Effector memory CD4-positive, alpha-beta T cell (primary cell): Measurements from ENCODE around the gene IMMP2L.
"Not testable (repeated sequence)": the region's sequence is repeated elsewhere in the genome, so short reads cannot be mapped to it uniquely, and the experiment has no call there.

Experiments used
- DNase-seq, 3 donors: peaks; one replicate each; pipeline ENCODE4 v3.0.0-alpha.2; 2020
- H3K27ac ChIP-seq: 2 replicates; pipeline ENCODE4 v1.7.0; 2013; ENCODE audit warnings: mild to moderate bottlenecking, low read length, moderate library complexity; ENCODE audit not compliant: insufficient read depth, poor library complexity, severe bottlenecking
- H3K27me3 ChIP-seq: replicated peaks from 2 replicates; pipeline ENCODE4 v1.7.0; 2013; ENCODE audit warnings: mild to moderate bottlenecking, low read length; ENCODE audit not compliant: insufficient read depth, control insufficient read depth, poor library complexity, severe bottlenecking
- H3K36me3 ChIP-seq: 2 replicates; pipeline ENCODE4 v1.7.0; 2013; ENCODE audit warnings: mild to moderate bottlenecking, low read length, moderate library complexity; ENCODE audit not compliant: control insufficient read depth, insufficient read depth
- H3K4me1 ChIP-seq: 2 replicates; pipeline ENCODE4 v1.7.0; 2013; ENCODE audit warnings: low read length, mild to moderate bottlenecking; ENCODE audit not compliant: control insufficient read depth, insufficient read depth, poor library complexity, severe bottlenecking
- H3K4me3 ChIP-seq: 2 replicates; pipeline ENCODE4 v1.7.0; 2013; ENCODE audit warnings: low read length, low read depth, mild to moderate bottlenecking; ENCODE audit not compliant: insufficient read depth, poor library complexity, severe bottlenecking
- H3K9me3 ChIP-seq: 2 replicates; pipeline ENCODE4 v1.7.0; 2013; ENCODE audit warnings: mild to moderate bottlenecking, low read length, moderate library complexity; ENCODE audit not compliant: control insufficient read depth

Gene IMMP2L

DNA sequence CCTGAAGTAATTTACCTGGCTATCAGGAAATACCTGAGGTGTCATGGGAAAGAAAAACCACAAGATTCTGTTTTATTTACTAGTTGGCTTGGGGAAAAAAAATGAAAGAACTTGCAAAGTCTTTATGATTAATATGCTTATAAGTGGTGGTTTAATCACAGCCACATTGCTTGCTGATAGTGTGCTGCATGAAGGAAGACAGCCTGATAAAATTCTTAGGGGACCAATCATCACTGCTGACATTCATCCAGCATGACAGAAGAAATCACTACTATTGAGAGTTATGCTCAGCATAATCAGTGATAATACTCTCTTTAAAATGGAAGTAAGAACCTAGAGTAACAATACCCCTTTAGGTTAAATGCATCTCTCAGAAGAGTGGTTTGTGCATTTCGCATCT lies 621.5 kb downstream of the IMMP2L start:
- no peak for DNase-seq
- H3K4me3 ChIP-seq, result no peak overlapping the region
- no peaks in the 10 kb centered on the region for H3K36me3 ChIP-seq
- H3K4me1 ChIP-seq, result no peaks in the 10 kb centered on the region
- H3K27ac ChIP-seq, result no peak overlapping the region
- no peaks in the 10 kb centered on the region for H3K9me3 ChIP-seq
- H3K27me3 ChIP-seq, result no peaks in the 10 kb centered on the region

DNA sequence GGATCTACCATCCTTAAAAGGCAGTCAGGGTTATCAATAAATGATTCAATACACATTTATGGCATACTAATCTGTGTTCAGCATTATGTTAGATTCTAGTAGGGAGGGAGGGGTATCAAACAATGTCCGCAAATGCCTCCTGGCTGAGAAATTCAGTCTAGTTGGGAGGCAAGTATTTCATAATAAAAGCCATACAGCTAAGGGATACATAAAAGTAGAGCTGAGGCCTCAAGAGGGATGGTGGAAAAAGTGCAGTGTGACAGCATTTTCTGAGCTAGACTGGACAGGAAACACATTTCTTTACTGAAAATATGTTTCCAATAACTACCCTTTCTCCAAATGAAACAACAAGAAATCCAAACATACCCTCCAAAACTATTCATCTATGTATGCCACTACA lies 624.1 kb downstream of the IMMP2L start:
- no peaks in the 10 kb centered on the region for H3K36me3 ChIP-seq
- no peak overlapping the region for H3K4me3 ChIP-seq
- H3K4me1 ChIP-seq, result no peaks in the 10 kb centered on the region
- no peak for DNase-seq
- no peaks in the 10 kb centered on the region for H3K27me3 ChIP-seq
- H3K27ac ChIP-seq, result no peak overlapping the region
- no peaks in the 10 kb centered on the region for H3K9me3 ChIP-seq

DNA sequence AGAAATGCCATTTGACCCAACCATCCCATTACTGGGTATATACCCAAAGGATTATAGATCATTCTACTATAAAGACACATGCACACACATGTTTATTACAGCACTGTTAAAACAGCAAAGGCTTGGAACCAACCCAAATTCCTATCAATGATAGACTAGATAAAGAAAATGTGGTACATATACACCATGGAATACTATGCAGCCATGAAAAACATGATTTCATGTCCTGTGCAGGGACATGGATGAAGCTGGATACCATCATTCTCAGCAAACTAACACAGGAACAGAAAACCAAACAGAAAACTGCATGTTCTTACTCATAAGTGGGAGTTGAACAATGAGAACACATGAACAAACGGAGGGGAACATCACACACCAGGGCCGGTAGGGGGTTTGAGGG lies 625.6 kb downstream of the IMMP2L start:
- not testable (repeated sequence) for H3K27ac ChIP-seq, H3K27me3 ChIP-seq, H3K4me3 ChIP-seq, DNase-seq, H3K4me1 ChIP-seq, H3K36me3 ChIP-seq, H3K9me3 ChIP-seq

DNA sequence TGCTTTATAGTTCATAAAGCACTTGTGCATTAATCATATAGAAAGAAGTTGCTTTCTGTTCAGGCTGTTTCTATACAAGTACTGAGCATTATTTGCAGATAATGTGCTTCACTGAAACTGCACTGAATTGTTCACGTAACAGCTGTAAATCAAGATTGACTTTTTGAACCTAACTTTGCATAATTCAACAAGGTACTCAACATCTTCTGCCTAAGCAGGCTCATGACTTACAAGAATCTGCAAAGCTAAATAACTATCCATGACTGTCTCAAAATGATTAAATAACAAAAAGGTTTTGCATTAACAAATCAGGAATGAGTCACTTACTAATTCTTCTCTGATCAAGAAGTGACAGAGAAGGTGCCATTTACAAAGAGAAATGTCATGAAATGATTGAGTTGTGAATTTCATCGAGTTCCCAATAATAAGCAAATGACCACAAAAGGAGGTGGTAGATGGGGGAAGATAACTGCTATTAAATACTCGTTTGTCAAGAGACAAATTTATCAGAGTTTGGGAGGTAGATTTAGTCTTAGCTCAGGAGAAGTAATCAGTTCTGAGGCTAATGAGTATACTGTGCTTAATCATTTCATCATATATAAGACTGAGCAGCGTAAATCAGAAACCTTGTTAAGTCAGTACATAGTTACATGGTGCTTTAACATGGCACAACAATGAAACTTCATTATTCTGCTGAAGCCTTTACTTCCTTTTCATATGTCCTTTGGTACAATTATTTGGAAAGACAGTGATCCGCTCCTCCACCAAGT lies 632.6 kb downstream of the IMMP2L start:
- H3K27ac ChIP-seq, result no peak overlapping the region
- no peak for DNase-seq
- H3K4me3 ChIP-seq, result no peak overlapping the region
- H3K36me3 ChIP-seq, result no peaks in the 10 kb centered on the region
- H3K9me3 ChIP-seq, result no peaks in the 10 kb centered on the region
- H3K27me3 ChIP-seq, result no peaks in the 10 kb centered on the region
- no peaks in the 10 kb centered on the region for H3K4me1 ChIP-seq

DNA sequence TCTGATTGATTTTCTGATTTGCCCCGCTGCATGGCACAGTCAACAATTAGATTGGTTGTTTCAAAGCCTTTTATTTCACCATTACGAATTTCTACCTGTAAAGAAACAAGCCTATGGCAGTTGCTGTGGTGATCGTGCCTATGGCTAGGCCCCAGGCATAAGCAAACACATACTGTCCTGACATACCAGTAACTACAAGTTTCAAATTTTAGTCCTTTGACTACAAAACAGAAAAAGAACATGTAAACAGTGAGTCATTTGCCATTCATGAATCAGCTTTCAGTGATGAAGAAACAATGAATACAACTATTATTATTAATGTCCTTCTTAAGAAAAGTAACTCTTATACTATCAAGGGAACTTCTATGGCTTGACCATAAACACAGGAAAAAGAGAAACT lies 639.4 kb downstream of the IMMP2L start:
- no peaks in the 10 kb centered on the region for H3K9me3 ChIP-seq
- DNase-seq, result no peak
- no peaks in the 10 kb centered on the region for H3K27me3 ChIP-seq
- H3K27ac ChIP-seq, result no peak overlapping the region
- no peaks in the 10 kb centered on the region for H3K4me1 ChIP-seq
- no peaks in the 10 kb centered on the region for H3K36me3 ChIP-seq
- no peak overlapping the region for H3K4me3 ChIP-seq

DNA sequence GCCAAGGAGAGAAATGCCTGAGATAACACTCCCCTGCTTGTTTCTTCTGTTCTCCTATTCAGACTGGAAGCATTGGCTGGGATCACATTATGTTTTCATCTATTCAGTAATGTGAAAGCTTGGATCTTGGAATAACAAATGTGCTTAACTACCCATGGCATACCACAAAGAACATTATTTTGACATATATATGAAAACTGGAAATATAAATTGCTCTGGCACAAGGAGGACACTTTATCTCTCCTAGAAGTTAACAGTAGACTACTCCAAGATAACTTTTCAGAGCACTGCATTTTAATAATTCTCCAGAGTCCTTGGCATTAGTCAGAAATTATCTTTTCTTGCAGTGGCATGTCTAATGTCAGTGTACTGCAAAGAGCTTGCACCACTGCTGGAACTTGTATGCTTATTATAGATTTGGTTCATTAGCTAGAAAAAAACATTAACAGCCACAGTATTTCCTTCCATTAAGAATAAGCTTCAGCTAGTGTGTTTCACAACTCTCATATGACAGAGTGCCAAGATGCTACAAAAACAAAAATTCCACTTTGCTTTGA lies 640.6 kb downstream of the IMMP2L start:
- Histone ChIP-seq H3K4me3 (no peak overlapping the region), H3K9me3 (no peaks in the 10 kb centered on the region), H3K27ac (no peak overlapping the region), H3K36me3 (no peaks in the 10 kb centered on the region), H3K27me3 (no peaks in the 10 kb centered on the region), H3K4me1 (no peaks in the 10 kb centered on the region)
- DNase-seq, result no peak

DNA sequence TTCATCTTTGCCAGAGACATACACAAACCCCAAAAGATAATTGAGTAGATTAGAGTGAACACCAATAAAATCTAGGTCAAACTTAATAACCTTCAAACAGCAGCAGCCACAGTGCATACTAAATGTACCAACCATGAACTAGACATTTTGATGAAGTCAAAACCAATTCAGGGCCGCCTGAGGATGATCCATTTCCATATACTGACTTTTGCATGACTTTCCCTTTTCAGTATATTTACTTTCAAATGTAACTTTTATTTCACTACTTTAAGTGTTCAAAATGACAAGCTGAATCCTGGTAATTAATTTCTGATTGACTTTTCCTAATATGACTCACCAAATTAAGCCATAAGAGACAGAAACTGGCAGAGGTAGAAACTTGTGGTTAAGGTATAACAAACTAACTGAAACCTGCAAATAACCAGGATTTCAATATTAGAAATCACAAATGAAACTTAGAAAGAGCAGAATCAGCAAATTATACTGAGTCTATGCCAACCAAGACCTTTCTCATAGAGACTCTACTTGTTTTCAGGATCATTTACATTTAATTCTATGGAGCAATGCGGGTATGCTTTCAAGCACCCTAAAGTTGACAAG lies 643.2 kb downstream of the IMMP2L start:
- H3K9me3 ChIP-seq, result no peaks in the 10 kb centered on the region
- no peak for DNase-seq
- H3K27ac ChIP-seq, result no peak overlapping the region
- H3K27me3 ChIP-seq, result no peaks in the 10 kb centered on the region
- no peaks in the 10 kb centered on the region for H3K4me1 ChIP-seq
- no peaks in the 10 kb centered on the region for H3K36me3 ChIP-seq
- no peak overlapping the region for H3K4me3 ChIP-seq

DNA sequence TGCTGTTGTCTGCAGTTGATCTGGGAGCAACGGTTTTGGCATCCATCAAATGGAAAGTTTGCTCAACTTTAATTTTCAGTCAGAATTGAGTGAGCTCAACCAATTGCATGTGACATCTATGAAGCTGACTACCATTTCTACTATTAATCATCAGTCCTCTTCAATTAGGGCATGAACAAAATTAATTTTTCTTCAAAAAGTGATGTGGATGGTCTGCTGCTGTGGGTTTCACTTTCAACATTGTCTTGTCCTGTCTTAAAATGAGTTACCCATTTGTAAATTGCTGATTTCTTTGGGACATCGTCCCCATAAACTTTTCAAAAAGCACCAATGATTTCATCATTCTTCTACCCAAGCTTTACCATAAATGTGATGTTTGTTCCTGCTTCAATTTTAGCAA lies 648.0 kb downstream of the IMMP2L start:
- no peaks in the 10 kb centered on the region for H3K36me3 ChIP-seq
- no peaks in the 10 kb centered on the region for H3K4me1 ChIP-seq
- H3K27ac ChIP-seq, result no peak overlapping the region
- H3K9me3 ChIP-seq, result no peaks in the 10 kb centered on the region
- no peaks in the 10 kb centered on the region for H3K27me3 ChIP-seq
- no peak for DNase-seq
- H3K4me3 ChIP-seq, result no peak overlapping the region

DNA sequence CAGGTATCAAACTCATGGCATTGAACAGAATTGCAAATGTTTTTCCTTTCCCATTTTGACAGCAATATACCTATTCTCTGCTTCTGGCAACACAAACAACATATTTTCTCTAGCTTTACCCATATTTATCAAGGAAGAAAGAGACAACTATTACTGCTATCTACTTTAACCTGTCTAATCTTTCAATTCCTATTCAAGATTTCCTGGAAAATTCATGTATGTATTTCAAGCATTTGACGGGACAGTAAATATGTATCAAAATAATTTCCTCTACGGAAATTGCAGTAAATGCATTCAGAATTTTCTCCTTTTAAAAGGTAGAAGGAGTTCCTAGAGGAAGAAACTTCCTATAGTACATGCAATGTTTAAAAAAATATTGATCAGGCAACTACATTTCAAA lies 650.7 kb downstream of the IMMP2L start:
- Histone ChIP-seq H3K27ac (no peak overlapping the region), H3K27me3 (no peaks in the 10 kb centered on the region), H3K4me1 (no peaks in the 10 kb centered on the region), H3K36me3 (no peaks in the 10 kb centered on the region), H3K4me3 (no peak overlapping the region), H3K9me3 (no peaks in the 10 kb centered on the region)
- no peak for DNase-seq

DNA sequence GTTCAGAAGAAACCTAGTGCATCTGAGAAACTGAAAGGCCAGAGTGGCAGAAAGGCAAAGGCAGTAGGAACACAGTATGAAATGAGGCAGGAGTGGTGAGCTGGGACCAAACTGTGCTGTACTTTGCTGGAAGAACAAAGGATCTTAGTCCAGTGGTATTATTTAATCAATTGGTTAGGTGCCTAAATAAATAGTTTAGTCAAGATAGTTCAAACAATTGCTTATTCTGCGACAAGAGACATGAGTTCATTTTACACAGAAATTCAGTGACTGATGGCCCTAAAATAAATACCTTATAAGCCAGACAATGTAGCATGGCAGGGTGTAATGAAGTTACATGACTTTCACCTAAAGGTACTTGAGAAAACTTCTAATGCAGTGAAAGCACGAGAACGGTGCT lies 653.2 kb downstream of the IMMP2L start:
- H3K4me1 ChIP-seq, result no peaks in the 10 kb centered on the region
- H3K9me3 ChIP-seq, result no peaks in the 10 kb centered on the region
- DNase-seq, result no peak
- H3K36me3 ChIP-seq, result no peaks in the 10 kb centered on the region
- no peaks in the 10 kb centered on the region for H3K27me3 ChIP-seq
- no peak overlapping the region for H3K4me3 ChIP-seq
- no peak overlapping the region for H3K27ac ChIP-seq
